GM12891 (cell line): ENCODE results near the gene PRADC1.

Experiments used
- DNase-seq: peaks from one replicate; pipeline ENCODE4 v3.0.0; 2011; ENCODE audit warnings: low spot score; ENCODE audit not compliant: insufficient read length
- FAIRE-seq: peaks from 2 replicates; lab custom pipeline; 2011; peaks lifted over from hg19 to GRCh38; lab: Jason Lieb, UNC
- PAX5 ChIP-seq: IDR thresholded peaks from 2 replicates; pipeline ENCODE4 v1.6.1; 2011; ENCODE audit warnings: low read length, moderate library complexity, mild to moderate bottlenecking; ENCODE audit not compliant: insufficient read depth, severe bottlenecking
- POLR2A ChIP-seq: IDR thresholded peaks from 2 replicates; pipeline ENCODE4 v1.6.1; 2011; ENCODE audit warnings: low read depth, low read length, control low read depth
- POLR2AphosphoS5 ChIP-seq: IDR thresholded peaks from 2 replicates; pipeline ENCODE4 v1.6.1; 2011; ENCODE audit warnings: low read depth, low read length, control low read depth
- POU2F2 ChIP-seq: IDR thresholded peaks from 2 replicates; pipeline ENCODE4 v1.6.1; 2011; ENCODE audit warnings: low read depth, mild to moderate bottlenecking, control low read depth, low read length, moderate library complexity
- SPI1 ChIP-seq: IDR thresholded peaks from 2 replicates; pipeline ENCODE4 v1.6.1; 2011; ENCODE audit warnings: low read depth, low read length, control low read depth
- TAF1 ChIP-seq: IDR thresholded peaks from 2 replicates; pipeline ENCODE4 v1.6.1; 2011; ENCODE audit warnings: low read depth, low read length, control low read depth

PRADC1 gene

DNA sequence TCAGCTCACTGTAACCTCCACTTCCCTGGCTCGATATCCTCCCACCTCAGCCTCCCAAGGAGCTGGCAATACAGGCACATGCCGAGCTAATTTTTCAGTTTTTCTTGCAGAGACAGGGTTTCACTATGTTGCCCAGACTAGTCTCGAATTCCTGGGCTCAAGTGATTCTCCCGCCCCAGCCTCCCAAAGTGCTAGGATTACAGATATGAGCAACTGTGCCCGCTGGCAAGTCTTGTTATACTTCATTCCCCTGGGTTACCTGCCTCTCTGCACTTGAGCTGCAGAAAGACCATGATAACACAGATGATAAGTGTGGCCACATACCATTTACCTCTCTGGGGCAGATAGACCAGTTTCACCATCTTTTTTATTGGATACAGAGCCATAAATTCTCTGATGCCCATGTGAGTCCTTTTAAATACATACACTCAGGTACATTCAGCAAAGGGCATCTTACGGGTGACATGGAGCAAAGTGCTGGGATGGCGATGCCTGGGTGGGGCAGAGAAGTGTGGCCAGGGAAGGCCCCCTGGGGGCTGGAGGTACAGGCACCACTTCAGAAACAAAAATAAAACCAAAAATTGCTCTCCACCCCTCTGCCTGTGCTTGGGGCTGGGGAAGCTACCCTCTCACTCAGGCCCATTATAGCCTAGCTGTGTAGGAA lies 21.4 kb upstream of the PRADC1 start:
- TF ChIP-seq SPI1 (no peak), POU2F2 (no peak), TAF1 (no peak), PAX5 (no peak), POLR2A (no peak), POLR2AphosphoS5 (no peak)
- DNase-seq (no peak), FAIRE-seq (no peak)

DNA sequence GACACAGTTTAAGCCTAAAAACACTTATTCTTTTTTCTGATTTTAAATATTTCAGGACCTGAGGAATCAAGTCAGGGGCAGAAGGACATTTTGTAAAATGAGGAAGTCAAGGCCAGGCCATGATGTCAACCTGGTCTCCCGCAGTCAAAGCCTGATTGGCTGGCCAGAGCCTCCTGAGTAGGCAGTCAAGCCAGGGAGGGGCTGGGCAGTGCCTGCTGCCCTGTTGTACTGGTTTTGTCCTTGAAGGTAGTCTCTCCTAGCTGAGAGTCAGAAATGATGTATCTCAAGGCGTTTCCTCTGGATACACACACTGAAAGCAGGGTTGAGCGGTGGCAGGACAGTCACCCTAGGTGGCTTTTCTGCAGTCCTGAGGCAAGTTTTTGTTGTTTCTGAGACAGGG lies 20.9 kb upstream of the PRADC1 start:
- no peak for FAIRE-seq
- no peak for TF ChIP-seq POU2F2
- peak; percentile 83 for TF ChIP-seq SPI1
- TF ChIP-seq TAF1: no peak
- TF ChIP-seq POLR2AphosphoS5: peak; percentile 38; the same call in 1 of the 2 replicates
- TF ChIP-seq POLR2A: no peak
- TF ChIP-seq PAX5: no peak
- DNase-seq: no peak

DNA sequence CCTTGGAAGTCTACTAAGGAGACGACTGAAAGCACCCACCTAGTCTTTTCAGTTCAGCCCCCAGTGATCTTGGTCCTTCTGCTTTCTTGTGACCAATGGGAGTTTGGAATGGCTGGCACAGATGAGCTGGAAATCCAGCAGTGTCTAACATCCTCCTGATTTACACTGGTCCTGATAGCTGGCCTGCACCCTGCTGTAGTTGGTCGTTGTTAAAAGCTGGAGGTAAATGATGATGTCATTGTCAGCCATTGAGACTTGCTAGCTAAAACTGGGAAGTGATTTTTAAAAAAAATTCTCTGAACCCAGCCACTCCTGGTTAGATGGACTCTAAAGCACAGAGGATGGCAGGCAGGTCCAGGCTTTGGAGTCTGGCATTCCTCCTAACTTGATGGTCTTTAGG lies 20.4 kb upstream of the PRADC1 start:
- no peak for FAIRE-seq
- TF ChIP-seq POLR2AphosphoS5: no peak; the same call in 1 of the 2 replicates
- no peak for TF ChIP-seq TAF1
- no peak for TF ChIP-seq POU2F2
- TF ChIP-seq POLR2A: no peak
- no peak for DNase-seq

DNA sequence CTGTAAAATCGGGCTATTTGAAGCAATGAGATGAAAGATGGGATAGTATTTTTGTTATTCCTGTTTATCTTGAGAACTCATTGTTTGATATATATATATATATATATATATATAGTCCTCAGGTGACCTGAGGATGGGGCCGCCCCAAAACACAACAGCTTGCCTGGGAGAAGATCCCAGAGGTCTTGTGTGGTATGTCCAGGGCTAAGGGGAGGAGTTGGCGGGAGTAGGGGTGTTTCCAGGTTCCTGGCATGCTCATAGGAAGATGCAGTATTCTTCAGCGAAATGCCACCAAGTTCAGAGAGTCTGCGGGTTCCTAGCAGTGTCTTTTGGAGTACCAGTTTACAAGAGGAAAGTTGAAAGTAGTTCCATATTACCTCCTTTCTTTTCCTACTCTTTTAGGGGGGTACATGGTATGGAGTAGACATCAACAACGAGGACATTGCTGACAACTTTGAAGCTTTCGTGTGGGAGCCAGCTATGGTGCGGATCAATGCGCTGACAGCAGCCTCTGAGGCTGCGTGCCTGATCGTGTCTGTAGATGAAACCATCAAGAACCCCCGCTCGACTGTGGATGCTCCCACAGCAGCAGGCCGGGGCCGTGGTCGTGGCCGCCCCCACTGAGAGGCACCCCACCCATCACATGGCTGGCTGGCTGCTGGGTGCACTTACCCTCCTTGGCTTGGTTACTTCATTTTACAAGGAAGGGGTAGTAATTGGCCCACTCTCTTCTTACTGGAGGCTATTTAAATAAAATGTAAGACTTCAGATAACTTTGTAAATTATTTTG lies 19.4 kb upstream of the PRADC1 start:
- no peak for TF ChIP-seq SPI1
- TF ChIP-seq PAX5: no peak
- TF ChIP-seq POLR2A: no peak
- TF ChIP-seq POLR2AphosphoS5: no peak; the same call in 1 of the 2 replicates
- no peak for TF ChIP-seq TAF1
- no peak for TF ChIP-seq POU2F2

DNA sequence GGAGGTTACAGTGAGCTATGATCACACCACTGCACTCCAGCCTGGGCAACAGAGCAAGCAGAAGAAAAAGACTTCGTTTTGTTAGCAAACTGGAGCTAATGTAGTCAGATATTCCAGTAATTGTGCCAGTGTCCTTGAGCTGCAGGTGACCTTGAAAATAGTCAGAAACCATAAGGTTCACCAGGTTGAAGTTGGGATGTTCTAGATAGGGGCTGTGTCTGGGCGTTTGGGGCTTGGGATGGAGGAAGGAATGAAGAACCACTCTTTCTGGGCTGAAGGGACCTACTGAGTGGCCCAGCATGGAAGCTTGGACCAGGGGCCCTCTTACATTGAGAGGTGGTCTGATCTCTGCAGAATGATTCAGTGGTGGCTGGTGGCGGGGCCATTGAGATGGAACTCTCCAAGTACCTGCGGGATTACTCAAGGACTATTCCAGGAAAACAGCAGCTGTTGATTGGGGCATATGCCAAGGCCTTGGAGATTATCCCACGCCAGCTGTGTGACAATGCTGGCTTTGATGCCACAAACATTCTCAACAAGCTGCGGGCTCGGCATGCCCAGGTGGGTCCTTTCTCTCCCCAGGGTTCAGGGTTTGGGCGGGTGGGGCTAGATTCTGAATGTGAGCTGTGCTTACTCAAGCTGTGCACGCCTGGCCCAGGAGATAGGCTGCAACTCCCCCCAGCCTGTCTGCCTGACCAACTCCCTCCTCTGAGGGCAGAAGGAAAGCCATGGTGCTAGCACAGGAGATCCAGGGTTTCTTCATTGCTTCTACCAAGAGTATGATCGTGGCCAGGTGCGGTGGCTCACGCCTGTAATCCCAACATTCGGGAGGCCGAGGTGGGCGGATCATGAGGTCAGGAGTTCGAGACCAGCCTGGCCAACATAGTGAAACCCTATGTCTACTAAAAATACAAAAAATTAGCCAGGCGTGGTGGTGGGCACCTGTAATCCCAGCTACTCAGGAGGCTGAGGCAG lies 18.1 kb upstream of the PRADC1 start:
- TF ChIP-seq PAX5: no peak
- TF ChIP-seq SPI1: no peak
- FAIRE-seq: no peak
- no peak for DNase-seq

More for the DNA sequence above, 19.4 kb upstream of the PRADC1 start:
- DNase-seq (no peak), FAIRE-seq (no peak)

DNA sequence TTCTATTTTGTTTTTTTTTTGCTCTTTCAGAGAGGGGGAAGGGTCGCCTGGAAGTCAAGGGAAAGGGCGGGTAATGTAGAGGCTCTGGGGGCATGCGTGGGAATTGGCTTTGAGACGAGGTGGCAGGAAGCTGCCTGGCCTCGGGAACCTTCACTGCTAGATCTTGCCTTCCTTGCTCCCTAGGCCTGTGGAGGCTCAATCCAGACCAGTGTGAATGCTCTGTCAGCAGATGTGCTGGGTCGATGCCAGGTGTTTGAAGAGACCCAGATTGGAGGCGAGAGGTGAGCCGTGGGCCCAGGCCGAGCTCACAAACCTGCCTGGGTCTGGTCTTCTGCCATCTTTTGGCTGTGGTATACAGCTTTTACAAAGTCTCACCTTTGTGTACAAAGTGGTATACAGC lies 16.6 kb upstream of the PRADC1 start:
- no peak for FAIRE-seq
- TF ChIP-seq TAF1 (no peak), POLR2A (no peak), POLR2AphosphoS5 (no peak), PAX5 (no peak), SPI1 (no peak), POU2F2 (no peak)
- no peak for DNase-seq

DNA sequence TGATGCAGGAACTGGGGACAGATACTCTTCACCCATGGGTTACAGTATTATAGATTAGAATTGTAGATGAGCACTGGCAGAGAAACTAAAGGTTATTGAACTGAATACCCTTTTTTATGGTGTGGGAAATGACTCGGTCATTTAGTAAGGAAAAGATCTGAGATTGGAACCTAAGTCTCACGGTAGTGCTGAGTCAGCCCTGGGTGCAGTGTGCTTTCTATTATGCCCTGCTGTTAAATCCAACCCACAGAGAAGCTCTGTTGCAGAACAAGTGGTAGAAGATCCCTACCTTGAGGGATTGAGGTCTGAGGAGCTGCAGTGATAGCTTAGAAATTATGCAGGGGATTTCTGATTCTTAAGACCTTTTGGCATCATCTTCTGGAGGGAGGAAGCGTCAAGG lies 13.8 kb upstream of the PRADC1 start:
- TF ChIP-seq SPI1: no peak
- TF ChIP-seq PAX5: no peak
- TF ChIP-seq POLR2A: no peak
- no peak for TF ChIP-seq TAF1
- no peak for TF ChIP-seq POU2F2
- no peak for TF ChIP-seq POLR2AphosphoS5
- no peak for DNase-seq
- no peak for FAIRE-seq

DNA sequence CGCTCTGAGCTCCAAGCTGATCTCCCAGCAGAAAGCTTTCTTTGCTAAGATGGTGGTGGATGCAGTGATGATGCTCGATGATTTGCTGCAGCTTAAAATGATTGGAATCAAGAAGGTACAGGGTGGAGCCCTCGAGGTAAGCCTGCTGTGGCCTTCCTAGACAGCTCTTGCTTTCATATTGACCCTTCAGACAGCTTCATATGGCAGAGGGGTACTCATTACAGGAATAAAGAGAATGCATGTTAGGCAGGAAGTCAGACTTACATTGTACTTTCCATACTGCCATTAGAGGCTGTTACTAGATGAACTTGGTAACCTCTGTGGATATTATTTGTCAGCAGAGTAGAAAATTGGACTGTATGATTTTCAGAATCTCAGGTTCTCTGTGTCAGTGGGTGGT lies 11.5 kb upstream of the PRADC1 start:
- no peak for TF ChIP-seq POLR2AphosphoS5
- TF ChIP-seq PAX5: no peak
- TF ChIP-seq POLR2A: no peak
- no peak for TF ChIP-seq SPI1
- no peak for TF ChIP-seq POU2F2
- TF ChIP-seq TAF1: no peak

DNA sequence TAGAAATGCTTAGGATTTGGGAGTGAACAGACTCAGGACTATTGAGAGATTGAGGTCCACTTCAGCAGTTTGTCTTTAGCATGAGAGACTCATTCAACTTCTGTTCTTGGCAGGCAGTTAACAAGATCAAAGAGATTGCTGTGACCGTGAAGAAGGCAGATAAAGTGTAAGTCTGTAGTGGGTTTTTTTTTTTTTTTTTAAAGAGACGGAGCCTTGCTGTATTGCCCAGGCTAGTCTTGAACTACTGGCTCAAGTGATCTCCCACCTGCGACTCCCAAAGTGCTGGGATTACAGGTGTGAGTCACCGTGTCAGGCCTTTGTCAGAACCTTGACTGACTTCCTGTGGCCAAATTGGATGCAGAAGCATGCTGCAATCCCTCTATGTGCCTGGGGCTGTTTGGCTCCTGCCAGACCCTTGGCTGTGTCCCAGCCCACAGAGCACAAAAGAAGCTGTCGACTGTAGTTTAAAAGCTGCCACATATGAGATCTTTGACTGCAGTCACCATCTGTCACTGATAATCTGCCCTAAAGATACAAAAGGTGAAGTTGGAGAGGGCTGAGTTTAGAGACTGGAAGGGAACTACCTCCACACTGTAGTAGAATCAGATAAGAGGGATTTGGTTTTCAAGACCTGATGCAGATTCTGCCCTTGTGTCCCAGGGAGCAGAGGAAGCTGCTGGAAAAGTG lies 11.0 kb upstream of the PRADC1 start:
- FAIRE-seq (no peak), DNase-seq (no peak)
- TF ChIP-seq SPI1 (no peak), POU2F2 (no peak)

More for the DNA sequence above, 11.5 kb upstream of the PRADC1 start:
- DNase-seq (no peak), FAIRE-seq (no peak)
